Body of pancreas (tissue), 4 donors: Measurements from ENCODE around the gene ADCY1. TPM values are rescaled to one million over a fixed set of nuclear protein-coding genes. Genes with fewer than 3 reads are reported as not detected.
A peak's percentile ranks its signal among the peaks of the same experiment; 100 is the strongest.
"Not testable (repeated sequence)": the region's sequence is repeated elsewhere in the genome, so short reads cannot be mapped to it uniquely, and the experiment has no call there.

Experiments used
- ATAC-seq: fragments of 150-250 bp; one replicate; pipeline ENCODE4 v1.9.1; 2016
- DNase-seq, 4 donors: peaks; one replicate each; pipeline ENCODE4 v3.0.0-alpha.2; 2019
- H3K27ac ChIP-seq, 4 donors: fragments of 200-600 bp; sonication (generic); 1 replicate in 3 of 4; 2 replicates in 1 of 4; pipeline versions ENCODE4 v1.5.1 to v1.6.1; 2016 to 2019; ENCODE audit warnings: mild to moderate bottlenecking in 1 of 4, mixed read lengths in 1 of 4, moderate library complexity in 1 of 4
- H3K27me3 ChIP-seq, 2 donors: fragments of 200-600 bp; sonication (generic); one replicate each; pipeline ENCODE4 v1.6.0; 2016; ENCODE audit warnings: mild to moderate bottlenecking in 1 of 2
- H3K36me3 ChIP-seq, 2 donors: fragments of 200-600 bp; sonication (generic); replicated peaks in 1 of 2; 2 replicates each; pipeline ENCODE4 v1.5.1; 2016; ENCODE audit warnings: low read depth in 2 of 2; ENCODE audit not compliant: insufficient read depth in 1 of 2
- H3K4me1 ChIP-seq: fragments of 200-600 bp; sonication (generic); one replicate; pipeline ENCODE4 v1.6.0; 2016
- H3K4me3 ChIP-seq, 2 donors: fragments of 200-600 bp; sonication (generic); 1 replicate in 1 of 2; 2 replicates in 1 of 2; pipeline ENCODE4 v1.5.1; 2016 to 2019
- H3K9me3 ChIP-seq, 3 donors: fragments of 200-600 bp; sonication (generic); 1 replicate in 2 of 3; 2 replicates in 1 of 3; pipeline ENCODE4 v1.5.1; 2016
- CTCF ChIP-seq, 7 experiments: fragments of 450-650 bp in 4 of 7; fragments of 200-600 bp in 3 of 7; sonication (generic) in 3 of 7; IDR thresholded peaks; one replicate each; pipeline ENCODE4 v1.5.1; 2016 to 2019; ENCODE audit warnings: antibody characterized with exemption in 7 of 7
- POLR2A ChIP-seq, 3 donors: fragments of 450-650 bp; IDR thresholded peaks; one replicate each; pipeline ENCODE4 v1.6.1; 2016; ENCODE audit warnings: antibody characterized with exemption in 3 of 3, mild to moderate bottlenecking in 2 of 3
- WGBS, 2 donors: methylation state at CpG; one replicate each; pipeline ENCODE4 v1.1.5; 2017; 5-methylcytosine and 5-hydroxymethylcytosine counted together
- intact Hi-C: fragments of 100-400 bp; cut with DNase I; formaldehyde crosslinking; loops from one replicate; pipeline ENCODE4 v1.15.1; 2023
- small RNA-seq: library from RNA; depleted of rRNA; stranded (forward); fragments of <200 nt; gene quantifications from one replicate; pipeline ENCODE3, GENCODE V24; 2016
- total RNA-seq, 2 donors: library from RNA; depleted of rRNA; stranded (reverse); fragments of >200 nt; gene quantifications; one replicate each; pipeline ENCODE4 v1.1.0, GENCODE V29; 2016

The ADCY1 gene
- total RNA-seq, 2 donors from 2014 or later = 6.2 to 7.6 TPM

GRCh38 chr7:45768516-45769394 lies 194.6 kb downstream of the ADCY1 start:
- H3K36me3 ChIP-seq, H3K27me3 ChIP-seq, intact Hi-C loops, H3K9me3 ChIP-seq, H3K4me1 ChIP-seq: not testable (repeated sequence)
- peak; percentile 100 for ATAC-seq
- peak; percentile 97 to 99 (median 98) for DNase-seq
- Histone ChIP-seq H3K27ac (peak overlapping the region; percentile 79 to 95 (median 90)), H3K4me3 (peak overlapping the region; percentile 80 to 82)
- TF ChIP-seq CTCF (IDR thresholded peaks at IDR 0.05) (peak in 2 of 7 experiments; percentile 18 to 21), POLR2A (IDR thresholded peaks at IDR 0.05) (peak; percentile 71 to 85 (median 76))
- WGBS, 2 donors = 0 to 1% methylated on average over 16 to 64 of the region's 72 CpGs

GRCh38 chr7:45769626-45770025 lies 195.5 kb downstream of the ADCY1 start:
- DNase-seq = peak in 2 of 4 donors; percentile 4 to 20
- intact Hi-C loops, H3K4me3 ChIP-seq, ATAC-seq, H3K27me3 ChIP-seq, H3K9me3 ChIP-seq, H3K36me3 ChIP-seq, H3K4me1 ChIP-seq: not testable (repeated sequence)
- H3K27ac ChIP-seq = peak overlapping the region; percentile 79 to 95 (median 90)
- WGBS, 2 donors = 92 to 94% methylated on average over 15 to 20 of the region's 20 CpGs

Small RNA genes within 50 kb of the gene (small RNA-seq; reads per million reads assigned to genes)
- gene AC073325.2 = not detected
